Endothelial cell of umbilical vein (primary cell): ENCODE measurements around the gene GTF2E1. TPM values are rescaled to one million over a fixed set of nuclear protein-coding genes. Genes with fewer than 3 reads are reported as not detected.
A peak's percentile ranks its signal among the peaks of the same experiment; 100 is the strongest.

Experiments used
- BruUV-seq: library from RNA; stranded (reverse); fragments of 400-500 nt; replicated peaks from 2 replicates; lab custom pipeline; 2021; lab: Mats Ljungman, UMichigan
- CTCF ChIA-PET: fragments of 300-600, 350-600 bp; sonication (Branson Sonifier 250); formaldehyde crosslinking; loops from one replicate; lab custom pipeline; 2021; ENCODE audit warnings: antibody characterized with exemption, inconsistent platforms; lab: Charles Lee
- POLR2A ChIA-PET: fragments of 300-600, 350-600 bp; sonication (Branson Sonifier 250); formaldehyde crosslinking; loops from one replicate; lab custom pipeline; 2021; ENCODE audit warnings: antibody characterized with exemption, inconsistent platforms; lab: Charles Lee
- DNase-seq: peaks from one replicate; pipeline ENCODE4 v3.0.0-alpha.2; 2011; ENCODE audit warnings: low read depth, low spot score
- FAIRE-seq: peaks from 2 replicates; lab custom pipeline; 2011; peaks lifted over from hg19 to GRCh38; lab: Jason Lieb, UNC
- H2AFZ ChIP-seq: 2 replicates; pipeline ENCODE4 v1.6.0; 2012; ENCODE audit warnings: low read depth, low read length, control low read depth, inconsistent platforms
- H3K27ac ChIP-seq: 2 replicates; pipeline ENCODE4 v1.5.1; 2011; ENCODE audit warnings: low read depth, mild to moderate bottlenecking, control low read depth, low read length, moderate library complexity; ENCODE audit not compliant: insufficient read depth
- H3K27me3 ChIP-seq, 2 experiments: 2 replicates each; pipeline versions ENCODE4 v1.6.0 to v1.6.1; 2011; ENCODE audit warnings: low read length in 2 of 2, mixed read lengths in 1 of 2; ENCODE audit not compliant: control insufficient read depth in 2 of 2, insufficient read depth in 2 of 2
- H3K36me3 ChIP-seq, 2 experiments: 2 replicates in 1 of 2; 3 replicates in 1 of 2; pipeline ENCODE4 v1.5.1; 2011; ENCODE audit warnings: low read length in 2 of 2, mild to moderate bottlenecking in 1 of 2, moderate library complexity in 1 of 2; ENCODE audit not compliant: control insufficient read depth in 2 of 2, insufficient read depth in 2 of 2; ENCODE audit errors: extremely low read depth in 1 of 2
- H3K4me1 ChIP-seq: 3 replicates; pipeline ENCODE4 v1.5.1; 2011; ENCODE audit warnings: mild to moderate bottlenecking, low read length; ENCODE audit not compliant: control insufficient read depth, insufficient read depth; ENCODE audit errors: extremely low read depth
- H3K4me2 ChIP-seq: 2 replicates; pipeline ENCODE4 v1.6.1; 2011; ENCODE audit warnings: low read length, control low read depth, mixed read lengths; ENCODE audit not compliant: insufficient read depth
- H3K4me3 ChIP-seq, 3 experiments: fragments of 200-600 bp in 1 of 3; sonication (generic), shearing (Covaris generic) in 1 of 3; replicated peaks in 1 of 3; 2 replicates each; pipeline ENCODE4 v1.5.1; 2011 to 2016; ENCODE audit warnings: control low read depth in 3 of 3, low read length in 3 of 3, mild to moderate bottlenecking in 2 of 3, inconsistent platforms in 1 of 3, low read depth in 1 of 3, moderate library complexity in 1 of 3; ENCODE audit not compliant: insufficient read depth in 1 of 3
- H3K79me2 ChIP-seq: 2 replicates; pipeline ENCODE4 v1.6.0; 2012; ENCODE audit warnings: low read length, inconsistent platforms; ENCODE audit not compliant: control insufficient read depth, insufficient read depth
- H3K9ac ChIP-seq: replicated peaks from 2 replicates; pipeline ENCODE3; 2011; ENCODE audit warnings: low read length, control low read depth; ENCODE audit not compliant: insufficient read depth; ENCODE audit errors: extremely low read depth
- H3K9me1 ChIP-seq: replicated peaks from 3 replicates; pipeline ENCODE4 v1.6.0; 2011; ENCODE audit warnings: mild to moderate bottlenecking, low read length; ENCODE audit not compliant: control insufficient read depth, insufficient read depth; ENCODE audit errors: extremely low read depth
- H3K9me3 ChIP-seq: replicated peaks from 2 replicates; pipeline ENCODE4 v1.5.1; 2012; ENCODE audit warnings: low read length, inconsistent platforms; ENCODE audit not compliant: control insufficient read depth, insufficient read depth
- H4K20me1 ChIP-seq: replicated peaks from 2 replicates; pipeline ENCODE3; 2011; ENCODE audit warnings: mild to moderate bottlenecking, low read length; ENCODE audit not compliant: control insufficient read depth, insufficient read depth; ENCODE audit errors: extremely low read depth
- CTCF ChIP-seq, 2 donors: IDR thresholded peaks; 1 replicate in 1 of 2; 2 replicates in 1 of 2; pipeline ENCODE4 v1.5.1; 2011; ENCODE audit warnings: low read length in 2 of 2, mild to moderate bottlenecking in 2 of 2, moderate library complexity in 2 of 2, control low read depth in 1 of 2, inconsistent platforms in 1 of 2, low read depth in 1 of 2; ENCODE audit not compliant: insufficient read depth in 1 of 2; ENCODE audit errors: extremely low read depth in 1 of 2
- EZH2 ChIP-seq: IDR thresholded peaks from 2 replicates; pipeline ENCODE4 v1.6.1; 2012; ENCODE audit warnings: borderline replicate concordance, low read depth, mild to moderate bottlenecking, moderate library complexity, low read length, inconsistent platforms; ENCODE audit not compliant: severe bottlenecking
- FOS ChIP-seq: IDR thresholded peaks from 2 replicates; pipeline ENCODE4 v1.6.1; 2011; ENCODE audit warnings: mild to moderate bottlenecking, low read length, moderate library complexity, borderline replicate concordance; ENCODE audit not compliant: insufficient read depth
- GATA2 ChIP-seq: IDR thresholded peaks from 2 replicates; pipeline ENCODE4 v1.7.0; 2011; ENCODE audit warnings: low read depth, mild to moderate bottlenecking, moderate library complexity, mixed read lengths, low read length; ENCODE audit not compliant: insufficient read length, insufficient read depth
- JUN ChIP-seq: IDR thresholded peaks from 2 replicates; pipeline ENCODE4 v1.6.1; 2011; ENCODE audit warnings: borderline replicate concordance, low read depth; ENCODE audit not compliant: insufficient read length, insufficient read depth
- MAX ChIP-seq: IDR thresholded peaks from 2 replicates; pipeline ENCODE4 v1.6.1; 2011; ENCODE audit not compliant: insufficient read depth, insufficient read length
- MYC ChIP-seq: IDR thresholded peaks from one replicate; pipeline ENCODE4 v1.6.1; 2011; ENCODE audit warnings: mild to moderate bottlenecking, low read depth, low read length
- POLR2A ChIP-seq: IDR thresholded peaks from 2 replicates; pipeline ENCODE4 v1.6.1; 2012; ENCODE audit warnings: low read depth, mild to moderate bottlenecking, control low read depth, low read length
- POLR2AphosphoS5 ChIP-seq: IDR thresholded peaks from 2 replicates; pipeline ENCODE4 v1.6.1; 2012; ENCODE audit warnings: low read depth, mild to moderate bottlenecking, control low read depth, low read length, moderate library complexity; ENCODE audit not compliant: insufficient read depth
- dilution Hi-C: fragments of 300-500 bp; cut with MboI; formaldehyde crosslinking; loops from one replicate; pipeline ENCODE4 v1.15.0; 2019; ENCODE audit warnings: low sequenced_read_pairs; ENCODE audit not compliant: extremely low pct_ligation_motif_present
- intact Hi-C: fragments of 100-400 bp; cut with micrococcal nuclease; formaldehyde crosslinking; loops from one replicate; pipeline ENCODE4 v1.10.0; 2022
- polyA plus RNA-seq, 4 experiments: library from polyadenylated mRNA; depleted of rRNA in 3 of 4; stranded (reverse) in 3 of 4; unstranded in 1 of 4; fragments of >200 nt; gene quantifications; 2 replicates each; pipeline versions ENCODE4 v1.2.1 to v1.2.3, GENCODE V29; 2011 to 2012; ENCODE audit warnings: missing spikeins in 1 of 4
- total RNA-seq: library from RNA; stranded (reverse); gene quantifications from 2 replicates; pipeline ENCODE4 v1.2.3, GENCODE V29; 2021

The GTF2E1 gene
- total and polyA plus RNA-seq, 2 donors (not counting 3 experiments of a cell fraction or from before 2014, with no cell fraction given), result 10.6 to 27.7 TPM

GRCh38 chr3:120795017-120795648, 52.6 kb downstream of the GTF2E1 start:
- Histone ChIP-seq H3K36me3 (no peaks in the 10 kb centered on the region), H3K4me2 (no peak overlapping the region), H4K20me1 (no peaks in the 10 kb centered on the region), H3K27me3 (no peaks in the 10 kb centered on the region), H3K79me2 (no peaks in the 10 kb centered on the region), H3K9me1 (no peaks in the 10 kb centered on the region), H3K4me1 (peaks cover 34% of the 10 kb centered on the region), H3K4me3 (no peak overlapping the region), H3K27ac (no peak overlapping the region), H2AFZ (no peak overlapping the region), H3K9me3 (no peaks in the 10 kb centered on the region), H3K9ac (no peak overlapping the region)
- BruUV-seq, result no TSS peak
- ChIA-PET CTCF (interaction anchor here (0.5 to 5.2 kb wide), 53 partner anchors 9 to 735 kb away, joined by 3 to 228 read pairs (median 6); partner anchors contain the start of genes GTF2E1, NDUFB4 and RABL3), POLR2A (no interaction called here)
- FAIRE-seq (peak; percentile 92), DNase-seq (peak; percentile 85)
- intact Hi-C loops, result loop anchor here (1.0 kb wide), 4 partner anchors 53 to 234 kb away; partner anchors contain the start of genes GTF2E1, NDUFB4 and RABL3
- dilution Hi-C loops, result no loop called here
- TF ChIP-seq CTCF (IDR thresholded peaks at IDR 0.05; ENCODE audit: extremely low read depth in 1 of 2, insufficient read depth in 1 of 2, low read depth in 1 of 2, low read length in 2 of 2) (peak; percentile 77 to 79), MYC (no peak), FOS (peak; percentile 11)

GRCh38 chr3:120795959-120796358, 53.4 kb downstream of the GTF2E1 start:
- Histone ChIP-seq H2AFZ (no peak overlapping the region), H3K4me1 (peaks cover 34% of the 10 kb centered on the region), H3K9me3 (no peaks in the 10 kb centered on the region), H3K9ac (no peak overlapping the region), H3K9me1 (no peaks in the 10 kb centered on the region), H4K20me1 (no peaks in the 10 kb centered on the region), H3K79me2 (no peaks in the 10 kb centered on the region), H3K4me3 (no peak overlapping the region), H3K27me3 (no peaks in the 10 kb centered on the region), H3K4me2 (no peak overlapping the region), H3K27ac (no peak overlapping the region), H3K36me3 (no peaks in the 10 kb centered on the region)
- no peak for DNase-seq
- BruUV-seq, result no TSS peak
- POLR2A ChIA-PET, result no interaction called here
- CTCF ChIA-PET, result interaction anchor here (1.0 to 5.2 kb wide), 9 partner anchors 42 to 379 kb away, joined by 6 to 228 read pairs (median 23); no protein-coding TSS in a partner anchor
- TF ChIP-seq MAX (no peak), POLR2A (no peak), GATA2 (no peak), CTCF (IDR thresholded peaks at IDR 0.05; ENCODE audit: extremely low read depth in 1 of 2, insufficient read depth in 1 of 2, low read depth in 1 of 2, low read length in 2 of 2) (no peak), POLR2AphosphoS5 (no peak), EZH2 (no peak), JUN (no peak), MYC (no peak), FOS (no peak)
- dilution Hi-C loops (no loop called here), intact Hi-C loops (loop anchor here (1.0 kb wide), 4 partner anchors 54 to 235 kb away; partner anchors contain the start of genes GTF2E1, NDUFB4 and RABL3)
- no peak for FAIRE-seq
